Activated CD4-positive, CD25-positive, alpha-beta regulatory T cell treated with anti-CD3 and anti-CD28 coated beads, Interleukin-2, amount 50 U/mL, for 24 hours (primary cell): ENCODE measurements around the gene DENND1A.
"Not testable (repeated sequence)": the region's sequence is repeated elsewhere in the genome, so short reads cannot be mapped to it uniquely, and the experiment has no call there.

ENCODE experiments used
- ATAC-seq, 2 donors: fragments of 150-1000 bp; cut with Tn5 transposase; one replicate each; pipeline ENCODE4 v1.10.0; 2021; ENCODE audit warnings: mild to moderate bottlenecking in 1 of 2, moderate library complexity in 1 of 2

The DENND1A gene

GRCh38 chr9:123643518-123643917 is 286.4 kb downstream of the DENND1A start:
- no peak for ATAC-seq

GRCh38 chr9:123642291-123643278 is 287.3 kb downstream of the DENND1A start:
- ATAC-seq = no peak

- peak; percentile 48 to 76 for ATAC-seq
Observed at GRCh38 chr9:123640792-123641222, 289.1 kb downstream of the DENND1A start.

GRCh38 chr9:123639743-123640142 is 290.2 kb downstream of the DENND1A start:
- ATAC-seq = no peak

- ATAC-seq = peak in 1 of 2 donors; percentile 31
Observed at GRCh38 chr9:123637945-123638634, 291.8 kb downstream of the DENND1A start.

- ATAC-seq = no peak
Observed at GRCh38 chr9:123637606-123637944, 292.4 kb downstream of the DENND1A start.

- ATAC-seq = not testable (repeated sequence)
Observed at GRCh38 chr9:123636805-123637204, 293.1 kb downstream of the DENND1A start.

GRCh38 chr9:123631862-123632261 is 298.1 kb downstream of the DENND1A start:
- ATAC-seq = no peak

GRCh38 chr9:123630233-123630632 is 299.7 kb downstream of the DENND1A start:
- no peak for ATAC-seq

GRCh38 chr9:123629531-123629930 is 300.4 kb downstream of the DENND1A start:
- ATAC-seq = no peak

GRCh38 chr9:123622711-123623241 is 307.1 kb downstream of the DENND1A start:
- no peak for ATAC-seq

- ATAC-seq = no peak
Observed at GRCh38 chr9:123620239-123620638, 309.7 kb downstream of the DENND1A start.

- ATAC-seq = no peak
Observed at GRCh38 chr9:123617952-123618678, 311.8 kb downstream of the DENND1A start.

GRCh38 chr9:123617286-123617685 is 312.6 kb downstream of the DENND1A start:
- no peak for ATAC-seq

GRCh38 chr9:123616707-123617106 is 313.2 kb downstream of the DENND1A start:
- no peak for ATAC-seq

- no peak for ATAC-seq
Observed at GRCh38 chr9:123615381-123615780, 314.5 kb downstream of the DENND1A start.

GRCh38 chr9:123614306-123615263 is 315.3 kb downstream of the DENND1A start:
- no peak for ATAC-seq

GRCh38 chr9:123611226-123611625 is 318.7 kb downstream of the DENND1A start:
- no peak for ATAC-seq

GRCh38 chr9:123609844-123610243 is 320.1 kb downstream of the DENND1A start:
- no peak for ATAC-seq

GRCh38 chr9:123608104-123608503 is 321.8 kb downstream of the DENND1A start:
- no peak for ATAC-seq

- ATAC-seq = no peak
Observed at GRCh38 chr9:123607479-123607878, 322.4 kb downstream of the DENND1A start.

- ATAC-seq = no peak
Observed at GRCh38 chr9:123606141-123606540, 323.8 kb downstream of the DENND1A start.
